ENCODE data around the gene CSPG5.

CSPG5 gene

GRCh38 chr3:47541583-47542108 lies 37.0 kb downstream of the CSPG5 start:
- DNase-seq (ENCODE audit: low read depth in 2 of 3, low spot score in 1 of 3), result no peak

GRCh38 chr3:47540281-47540680 lies 38.4 kb downstream of the CSPG5 start:
- DNase-seq (ENCODE audit: low read depth in 2 of 3, low spot score in 1 of 3), result no peak

- DNase-seq (ENCODE audit: low read depth in 2 of 3, low spot score in 1 of 3), result no peak
Measured at GRCh38 chr3:47536967-47537366, 41.7 kb downstream of the CSPG5 start.

GRCh38 chr3:47536221-47536891 lies 42.3 kb downstream of the CSPG5 start:
- no peak for DNase-seq (ENCODE audit: low read depth in 2 of 3, low spot score in 1 of 3)

GRCh38 chr3:47533996-47534454 lies 44.6 kb downstream of the CSPG5 start:
- no peak for DNase-seq (ENCODE audit: low read depth in 2 of 3, low spot score in 1 of 3)

GRCh38 chr3:47533481-47533880 lies 45.2 kb downstream of the CSPG5 start:
- no peak for DNase-seq (ENCODE audit: low read depth in 2 of 3, low spot score in 1 of 3)

GRCh38 chr3:47527952-47528725 lies 50.5 kb downstream of the CSPG5 start:
- DNase-seq (ENCODE audit: low read depth in 2 of 3, low spot score in 1 of 3), result no peak

- no peak for DNase-seq (ENCODE audit: low read depth in 2 of 3, low spot score in 1 of 3)
Measured at GRCh38 chr3:47525617-47526016, 53.0 kb downstream of the CSPG5 start.

GRCh38 chr3:47523310-47524073 lies 55.2 kb downstream of the CSPG5 start:
- no peak for DNase-seq (ENCODE audit: low read depth in 2 of 3, low spot score in 1 of 3)

- peak; percentile 69 to 84 (median 69) for DNase-seq (ENCODE audit: low read depth in 2 of 3, low spot score in 1 of 3)
Measured at GRCh38 chr3:47522082-47522987, 56.3 kb downstream of the CSPG5 start.

- DNase-seq (ENCODE audit: low read depth in 2 of 3, low spot score in 1 of 3), result no peak
Measured at GRCh38 chr3:47520756-47521155, 57.9 kb downstream of the CSPG5 start.

GRCh38 chr3:47517937-47518336 lies 60.7 kb downstream of the CSPG5 start:
- no peak for DNase-seq (ENCODE audit: low read depth in 2 of 3, low spot score in 1 of 3)

- no peak for DNase-seq (ENCODE audit: low read depth in 2 of 3, low spot score in 1 of 3)
Measured at GRCh38 chr3:47515864-47516319, 62.8 kb downstream of the CSPG5 start.

GRCh38 chr3:47515100-47515499 lies 63.6 kb downstream of the CSPG5 start:
- no peak for DNase-seq (ENCODE audit: low read depth in 2 of 3, low spot score in 1 of 3)

GRCh38 chr3:47513125-47513929 lies 65.3 kb downstream of the CSPG5 start, which contains the start of gene ELP6:
TSS of gene ELP6 (minus strand) at chr3:47513712. CDS start at chr3:47513590, 122 bp downstream.
- DNase-seq (ENCODE audit: low read depth in 2 of 3, low spot score in 1 of 3), result peak; percentile 89 to 97 (median 96)

- DNase-seq (ENCODE audit: low read depth in 2 of 3, low spot score in 1 of 3), result peak; percentile 6 to 8 (median 8)
Measured at GRCh38 chr3:47512416-47513124, 66.1 kb downstream of the CSPG5 start.

All from stimulated activated CD4-positive, alpha-beta T cell treated with anti-CD3 and anti-CD28 coated beads, Interleukin-12 subunit alpha, Interleukin-12 subunit beta, amount 100 ng/mL, for 48 hours (primary cell).